ENCODE measurements around the gene DZIP1. TPM values are rescaled to one million over a fixed set of nuclear protein-coding genes. Genes with fewer than 3 reads are reported as not detected.
A peak's percentile ranks its signal among the peaks of the same experiment; 100 is the strongest.

The DZIP1 gene
- total and polyA plus RNA-seq, 10 of the 15 experiments (the other 5 are each of a cell fraction or from before 2014, with no cell fraction given), result 0.01 to 1.9 (median 0.55) TPM

DNA sequence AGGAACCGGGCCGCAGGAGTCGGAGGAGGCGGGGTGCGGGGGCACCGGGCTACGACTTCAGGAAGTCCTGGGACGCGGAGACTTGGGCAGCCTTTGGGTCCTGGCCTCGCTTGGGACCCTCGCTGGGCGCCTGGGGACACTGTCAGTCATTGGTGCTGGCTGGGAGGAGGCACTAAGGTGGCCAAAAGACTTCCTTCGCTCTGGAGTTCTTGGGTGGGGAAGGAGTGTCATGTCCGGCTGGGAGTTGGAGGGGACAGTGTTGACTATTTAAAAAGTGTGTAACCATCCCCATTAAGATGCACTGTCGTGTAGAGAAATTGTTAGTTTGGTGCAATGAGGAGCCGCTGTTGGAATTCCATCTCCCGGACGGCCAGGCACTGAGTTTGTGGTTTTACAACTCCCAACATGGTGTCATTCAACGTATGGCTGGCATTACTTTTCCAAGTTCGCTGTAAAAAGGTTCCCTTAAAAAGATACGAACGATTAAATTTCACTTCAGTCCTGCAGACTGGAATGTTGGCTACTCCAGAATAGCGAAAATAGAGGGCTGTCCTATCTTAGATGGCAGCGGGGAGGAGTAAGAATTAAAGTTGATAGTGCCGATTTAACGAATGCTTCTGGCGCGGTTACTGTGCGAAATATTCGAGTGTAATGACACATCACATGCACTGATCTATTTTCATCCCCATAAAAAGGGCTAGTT, 33.2 kb upstream of the DZIP1 start (continued):
- TF ChIP-seq WRNIP1 (IDR thresholded peaks at IDR 0.05; ENCODE audit: borderline replicate concordance, low read depth, low read length) (peak; percentile 74; the same call in 1 of the 2 replicates), IRF4 (IDR thresholded peaks at IDR 0.05; ENCODE audit: low read depth, low read length) (no peak), ZBTB11 (CRISPR knock-in tag; IDR thresholded peaks at IDR 0.05) (no peak), IKZF2 (IDR thresholded peaks at IDR 0.05) (peak; percentile 37 to 38; a peak in 1 of 4 replicates), ZNF24 (IDR thresholded peaks at IDR 0.05) (no peak)

DNA sequence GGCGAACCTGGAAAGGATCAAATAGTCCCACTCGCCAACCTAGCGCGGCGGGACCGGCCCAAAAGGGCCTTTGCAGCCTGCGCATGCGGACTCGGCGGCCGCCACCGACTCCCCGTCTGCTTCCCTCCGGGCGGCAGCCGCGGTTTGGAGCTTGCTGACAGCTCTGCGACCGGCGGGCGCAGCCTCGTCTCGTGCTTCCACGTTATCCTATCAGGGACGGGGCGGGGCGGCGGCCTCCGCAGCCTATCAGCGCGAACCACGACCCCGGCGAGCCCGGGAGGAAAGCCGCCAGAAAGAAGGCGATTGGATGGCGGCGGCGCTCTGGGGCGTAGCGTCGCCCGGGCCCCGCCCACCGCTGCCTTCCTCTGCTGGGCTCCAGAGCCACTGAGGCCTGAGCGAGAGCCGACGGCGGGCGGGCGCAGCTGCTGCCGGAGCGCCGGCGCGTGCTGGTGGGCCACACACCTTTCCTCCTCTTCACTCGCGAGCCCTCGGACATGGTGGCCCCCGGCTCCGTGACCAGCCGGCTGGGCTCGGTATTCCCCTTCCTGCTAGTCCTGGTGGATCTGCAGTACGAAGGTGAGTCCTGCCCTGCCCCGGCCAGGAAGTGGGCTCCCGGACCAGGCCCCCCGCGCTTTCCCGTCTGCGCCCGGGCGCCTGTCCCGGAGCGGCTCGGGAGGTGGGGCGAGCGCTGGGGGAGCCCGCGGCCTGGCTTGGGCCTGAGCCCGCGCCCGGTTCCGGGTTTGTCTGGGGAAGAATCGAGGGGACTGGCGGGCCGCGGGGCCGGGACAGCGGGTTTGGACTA, 32.5 kb upstream of the DZIP1 start, which contains the start of gene DNAJC3:
DNAJC3 (plus strand) TSS at position 378 of the 802 bp plus-strand sequence; CDS start at position 495, 117 bp downstream.
- Histone ChIP-seq H3K4me1 (ENCODE audit: control insufficient read depth, insufficient read depth, low read length) (no peaks in the 10 kb centered on the region), H4K20me1 (ENCODE audit: control insufficient read depth, insufficient read depth) (no peaks in the 10 kb centered on the region), H3K4me2 (ENCODE audit: control insufficient read depth, insufficient read depth) (peak within 1 kb of the TSS; percentile 85), H3K9ac (ENCODE audit: control insufficient read depth, insufficient read depth, low read length) (peak within 1 kb of the TSS; percentile 97), H3K4me3 (peak within 1 kb of the TSS; percentile 94), H2AFZ (ENCODE audit: control insufficient read depth, low read depth, low read length) (peak within 1 kb of the TSS; percentile 88), H3K36me3 (ENCODE audit: control insufficient read depth in 2 of 2, insufficient read depth in 2 of 2, low read length in 1 of 2) (peaks cover 0 to 3% of the 10 kb centered on the region in 2 experiments; a peak in 1 of 4 replicates), H3K79me2 (ENCODE audit: control insufficient read depth, insufficient read depth, low read length) (peaks cover 64% of the 10 kb centered on the region), H3K27me3 (replicated peaks in 1 of 2; ENCODE audit: control insufficient read depth in 2 of 2, insufficient read depth in 2 of 2, low read length in 1 of 2) (no peaks in the 10 kb centered on the region), H3K9me3 (replicated peaks; ENCODE audit: control insufficient read depth, insufficient read depth, low read length) (no peaks in the 10 kb centered on the region; the same call in 1 of the 3 replicates), H3K27ac (ENCODE audit: control insufficient read depth, insufficient read depth) (peak within 1 kb of the TSS; percentile 90)
- ATAC-seq (peak; percentile 95), FAIRE-seq (peak; percentile 80), DNase-seq (ENCODE audit: low read depth, low spot score) (peak; percentile 87)
- in situ Hi-C loops (cut with MboI), result loop anchor here (25.0 kb wide), 1 partner anchor 1760 kb away; the partner anchor contains the start of gene RAP2A
- POLR2A ChIA-PET, result interaction anchor here (1.0 kb wide), 1 partner anchor 86 kb away, joined by 3 read pairs; no protein-coding TSS in a partner anchor
- intact Hi-C loops (cut with micrococcal nuclease; ENCODE audit: unreplicated experiment), result loop anchor here (5.0 kb wide), 2 partner anchors 155 to 1755 kb away; partner anchors contain the start of gene RAP2A
- WGBS (ENCODE audit: insufficient coverage, insufficient replicate concordance, low lambda C conversion rate, missing lambda C conversion rate), result under 1% methylated on average over 71 of the region's 90 CpGs
- BruUV-seq (replicated peaks), result no TSS peak
- CTCF ChIA-PET, result interaction anchor here (0.5 to 1.5 kb wide), 6 partner anchors 17 to 349 kb away, joined by 3 to 5 read pairs (median 4); no protein-coding TSS in a partner anchor
- RAD21 ChIA-PET (ENCODE audit: unreplicated experiment), result interaction anchor here (0.6 to 1.1 kb wide), 5 partner anchors 14 to 119 kb away, joined by 3 to 4 read pairs (median 3); no protein-coding TSS in a partner anchor
- SMC1A ChIA-PET (ENCODE audit: uncharacterized antibody, unreplicated experiment), result interaction anchor here (1.2 kb wide), 1 partner anchor 16 kb away, joined by 3 read pairs; no protein-coding TSS in a partner anchor
- no peak for TF ChIP-seq ZNF217 (IDR thresholded peaks at IDR 0.05)
- peak; percentile 98 for TF ChIP-seq POLR2A (IDR thresholded peaks at IDR 0.05; ENCODE audit: low read depth, low read length)
- TF ChIP-seq SMC3 (IDR thresholded peaks at IDR 0.05; ENCODE audit: borderline replicate concordance, low read length), result no peak
- no peak for TF ChIP-seq CBX5 (IDR thresholded peaks at IDR 0.05; ENCODE audit: low read depth)
- peak; percentile 44 for TF ChIP-seq RELA (IDR thresholded peaks at IDR 0.05; ENCODE audit: borderline replicate concordance, partially characterized antibody)
- peak; percentile 80 for TF ChIP-seq CHD2 (IDR thresholded peaks at IDR 0.05; ENCODE audit: borderline replicate concordance, low read depth, low read length)
- peak; percentile 57 for TF ChIP-seq DPF2 (IDR thresholded peaks at IDR 0.05)
- peak; percentile 84; the same call in 1 of the 2 replicates for TF ChIP-seq NFYB (IDR thresholded peaks at IDR 0.05; ENCODE audit: insufficient read depth, low read depth, low read length)
- peak; percentile 5; the same call in 1 of the 2 replicates for TF ChIP-seq EED (IDR thresholded peaks at IDR 0.05; ENCODE audit: low read depth)
